Measurements from ENCODE around the gene GOLGA6L10.
"Not testable (repeated sequence)": the region's sequence is repeated elsewhere in the genome, so short reads cannot be mapped to it uniquely, and the experiment has no call there.

GOLGA6L10 gene

DNA sequence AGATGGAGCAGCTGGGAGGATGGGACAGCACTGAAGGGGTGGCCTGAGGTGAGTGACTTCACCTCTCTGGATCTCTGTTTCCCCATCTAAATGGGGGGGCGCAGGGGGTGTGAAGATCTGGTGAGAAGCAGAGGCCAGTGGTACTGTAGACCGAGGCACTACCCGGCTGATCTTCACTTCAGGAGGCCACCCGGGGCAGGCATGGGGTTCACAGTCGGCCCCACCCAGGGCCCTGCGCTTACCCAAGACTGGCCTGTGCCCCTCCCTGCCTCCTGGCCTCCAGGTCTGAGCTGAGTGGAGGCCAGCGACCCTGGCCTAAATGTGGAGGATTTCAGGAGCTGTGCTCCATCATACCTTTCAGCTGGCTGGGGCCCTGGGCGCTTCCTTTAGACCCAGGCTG, 31.0 kb downstream of the GOLGA6L10 start:
- DNase-seq (ENCODE audit: low read depth), result not testable (repeated sequence)

DNA sequence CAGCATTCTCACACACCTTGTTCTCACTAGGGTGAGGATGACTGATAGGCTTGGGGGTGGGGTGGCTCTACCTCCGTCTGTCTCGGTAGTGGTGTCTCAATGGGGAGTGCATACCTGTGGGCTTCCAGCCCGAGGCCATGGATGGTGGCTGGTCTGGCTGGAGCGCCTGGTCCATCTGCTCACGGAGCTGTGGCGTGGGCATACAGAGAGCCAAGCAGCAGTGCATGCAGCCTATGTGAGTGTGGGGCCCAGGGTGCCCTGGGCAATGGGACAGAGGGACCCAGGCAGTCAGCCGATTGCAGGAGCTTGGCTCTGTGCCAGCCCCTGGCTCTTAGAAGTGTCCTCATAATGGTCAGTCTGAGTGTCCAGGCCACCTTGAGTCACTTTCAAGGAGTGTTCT, 31.8 kb downstream of the GOLGA6L10 start:
- DNase-seq (ENCODE audit: low read depth), result not testable (repeated sequence)

- no peak for DNase-seq (ENCODE audit: low read depth)
Measured at GRCh38 chr15:82317091-82317489, 32.2 kb downstream of the GOLGA6L10 start.

- not testable (repeated sequence) for DNase-seq (ENCODE audit: low read depth)
Measured at GRCh38 chr15:82316247-82317090, 32.8 kb downstream of the GOLGA6L10 start.

- DNase-seq (ENCODE audit: low read depth), result no peak
Measured at GRCh38 chr15:82315519-82316246, 33.6 kb downstream of the GOLGA6L10 start.

DNA sequence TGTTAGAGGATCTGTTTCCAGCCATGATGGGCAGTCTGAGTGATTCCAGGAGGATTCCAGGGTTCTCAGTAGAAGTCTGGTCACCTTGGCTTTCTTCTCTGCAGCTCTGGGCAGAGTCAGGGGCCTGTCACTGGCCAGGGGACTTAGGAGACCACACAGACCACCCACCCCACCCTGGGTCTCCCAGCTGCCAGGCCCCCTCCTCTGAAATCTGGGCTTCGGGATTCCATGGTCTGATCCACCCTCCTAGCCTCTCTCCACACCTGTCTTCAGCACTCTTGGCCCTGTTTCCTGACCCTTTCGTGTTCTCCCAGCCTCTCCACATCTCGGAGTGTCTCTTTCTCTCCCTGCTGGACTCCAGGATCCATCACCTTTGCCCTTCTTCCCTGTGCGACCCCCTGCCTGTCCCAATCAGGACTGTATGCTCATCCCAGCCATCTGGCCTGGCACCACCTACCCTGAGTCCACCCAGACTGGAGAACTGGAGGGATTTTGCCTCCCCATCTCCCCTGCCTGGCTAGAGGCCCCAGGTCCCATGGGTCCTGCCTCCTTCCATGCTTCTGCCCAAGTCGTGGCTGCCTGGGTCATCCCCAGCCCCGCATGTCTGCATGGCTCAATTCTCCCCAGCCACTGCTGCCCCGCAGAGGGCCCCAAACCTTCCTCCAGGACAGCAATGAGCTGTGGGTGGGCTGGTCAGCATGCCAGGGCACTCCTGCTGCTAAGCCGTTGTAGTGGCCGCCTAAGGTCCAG, 34.3 kb downstream of the GOLGA6L10 start:
- no peak for DNase-seq (ENCODE audit: low read depth)

DNA sequence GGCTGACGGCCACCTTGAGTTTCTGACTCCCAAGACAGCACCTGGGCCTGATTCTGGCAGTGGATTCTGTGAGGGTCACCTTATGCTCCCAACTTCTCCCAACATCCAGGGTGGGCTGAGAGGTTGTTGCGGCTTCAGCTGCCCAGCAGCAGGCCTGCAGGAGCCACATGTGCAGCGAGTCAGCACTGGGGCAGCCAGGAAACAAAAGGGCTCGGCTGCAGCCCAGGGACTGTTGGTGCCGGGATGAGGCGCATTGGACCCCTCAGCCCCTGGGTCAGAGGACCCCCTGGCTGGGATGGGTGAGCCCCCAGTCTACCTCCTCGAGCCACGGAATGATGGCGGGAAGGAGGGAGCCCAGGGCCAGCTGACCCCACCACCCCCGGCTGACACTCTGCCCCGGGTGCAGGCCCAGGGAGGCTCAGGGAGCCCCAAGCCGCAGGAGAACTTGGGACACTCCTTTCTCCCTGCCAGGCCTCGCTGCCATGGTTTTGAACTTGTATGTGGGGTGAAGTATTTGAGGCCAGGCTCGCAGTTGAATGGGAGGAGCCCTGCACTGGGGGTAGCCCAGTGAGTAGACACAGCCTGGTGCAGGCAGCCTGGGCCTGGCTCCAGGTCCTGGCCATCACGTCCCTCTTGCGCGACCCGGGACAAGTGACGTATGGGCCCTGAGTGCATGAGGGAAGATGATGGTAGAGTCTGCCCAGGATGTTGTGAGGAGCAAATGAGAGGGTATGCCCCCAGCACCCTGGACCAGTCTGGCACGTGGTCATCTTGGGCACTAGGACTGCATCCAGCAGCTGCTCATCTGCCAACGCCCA, 35.1 kb downstream of the GOLGA6L10 start:
- DNase-seq (ENCODE audit: low read depth), result not testable (repeated sequence)

DNA sequence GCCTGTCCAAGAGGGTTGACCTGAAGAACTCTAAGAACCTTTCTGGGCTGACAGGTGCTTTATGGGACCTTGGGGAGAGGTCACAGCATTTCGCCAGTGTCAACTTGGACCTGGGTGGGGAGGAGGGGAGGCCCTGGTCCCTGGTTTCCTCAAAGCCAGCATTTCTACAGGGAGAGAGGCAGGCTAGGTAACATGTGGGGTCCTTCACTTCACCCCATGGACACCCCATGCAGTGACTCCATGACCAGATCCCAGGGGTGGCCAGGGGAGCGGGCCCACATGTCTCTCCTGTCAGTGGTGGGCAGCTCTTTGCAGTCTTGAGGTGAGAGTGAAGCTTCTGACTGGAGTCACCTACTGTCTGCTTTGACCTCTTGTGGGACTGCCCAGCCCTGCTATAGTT, 35.8 kb downstream of the GOLGA6L10 start:
- DNase-seq (ENCODE audit: low read depth), result no peak

DNA sequence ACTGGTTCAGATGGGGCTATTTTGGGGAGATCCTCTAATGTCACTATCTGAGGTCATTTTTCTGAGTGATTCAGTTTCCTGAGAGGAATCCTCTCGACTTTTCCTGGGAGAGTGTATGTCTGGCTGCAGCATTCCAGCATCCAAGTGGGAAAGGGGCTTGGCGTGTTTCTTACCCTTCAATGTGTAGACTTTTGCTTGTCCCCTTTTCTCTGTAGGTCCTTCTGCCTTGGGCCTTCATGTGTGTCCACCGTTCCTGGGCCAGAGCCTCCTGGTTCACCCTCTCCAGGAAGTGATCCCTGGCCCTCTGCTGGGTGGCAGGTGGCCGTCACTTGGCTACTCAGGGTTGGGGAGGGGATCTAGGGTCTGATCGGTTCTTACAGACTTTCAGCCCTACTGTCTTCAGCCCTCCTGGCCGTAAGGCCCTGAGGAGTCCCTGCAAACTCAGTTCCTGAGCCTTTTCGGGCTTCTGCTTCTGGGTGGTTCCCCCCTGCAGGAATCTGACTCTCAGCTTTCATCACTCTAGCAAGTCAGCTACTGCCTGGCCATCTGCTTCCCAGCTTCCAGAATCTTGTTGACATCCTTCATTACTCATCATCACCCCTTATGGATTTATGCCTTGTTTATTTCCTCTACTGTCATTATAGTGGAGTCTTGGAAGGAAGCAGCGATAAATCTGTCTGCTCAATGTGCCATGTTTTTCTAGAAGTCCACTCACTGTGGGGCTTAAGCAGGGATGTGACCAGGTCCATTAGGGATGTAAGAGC, 36.5 kb downstream of the GOLGA6L10 start:
- DNase-seq (ENCODE audit: low read depth), result no peak

GRCh38 chr15:82311321-82311720, 38.0 kb downstream of the GOLGA6L10 start:
- DNase-seq (ENCODE audit: low read depth), result not testable (repeated sequence)

GRCh38 chr15:82309802-82310201, 39.5 kb downstream of the GOLGA6L10 start:
- no peak for DNase-seq (ENCODE audit: low read depth)

DNA sequence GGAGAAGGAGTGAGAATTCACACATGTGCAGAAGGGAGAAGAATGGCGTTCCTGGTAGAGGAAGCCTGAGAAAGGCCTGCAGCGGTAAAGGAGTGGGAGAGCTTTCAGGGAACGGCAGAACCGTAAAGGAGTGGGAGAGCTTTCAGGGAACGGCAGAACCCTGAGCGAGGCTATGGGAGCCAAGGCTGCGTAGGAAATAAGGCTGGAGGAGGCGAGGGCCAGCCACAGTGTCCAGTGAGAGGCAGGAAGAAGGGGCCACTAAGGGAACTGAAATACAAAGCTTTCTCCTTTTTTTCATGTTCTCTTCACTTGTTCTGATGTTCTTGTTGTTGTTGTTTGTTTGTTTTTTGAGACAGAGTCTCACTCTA, 41.6 kb downstream of the GOLGA6L10 start:
- DNase-seq (ENCODE audit: low read depth), result no peak

GRCh38 chr15:82306791-82307713, 42.2 kb downstream of the GOLGA6L10 start:
- DNase-seq (ENCODE audit: low read depth), result no peak

DNA sequence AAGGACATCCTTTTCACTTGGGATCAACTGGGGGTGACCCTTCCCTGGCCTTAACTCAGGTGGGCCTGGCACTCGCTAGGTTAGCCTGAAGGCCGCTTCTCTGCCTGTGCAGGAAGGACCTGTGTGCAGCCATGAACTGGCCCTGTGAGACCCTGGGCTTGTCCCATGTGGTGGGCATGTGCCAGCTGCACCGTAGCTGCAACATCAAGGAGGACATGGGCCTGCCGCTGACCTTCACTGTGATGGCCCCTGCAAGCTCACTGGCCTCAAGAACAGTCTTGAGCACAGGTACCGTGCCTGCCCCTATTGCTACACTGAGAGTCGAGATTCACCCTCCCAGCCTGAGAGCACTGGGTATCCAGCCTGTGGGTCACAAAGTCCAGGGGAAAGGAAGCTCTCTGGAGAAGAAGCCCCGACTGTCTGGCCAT, 43.6 kb downstream of the GOLGA6L10 start:
- DNase-seq (ENCODE audit: low read depth), result no peak

DNA sequence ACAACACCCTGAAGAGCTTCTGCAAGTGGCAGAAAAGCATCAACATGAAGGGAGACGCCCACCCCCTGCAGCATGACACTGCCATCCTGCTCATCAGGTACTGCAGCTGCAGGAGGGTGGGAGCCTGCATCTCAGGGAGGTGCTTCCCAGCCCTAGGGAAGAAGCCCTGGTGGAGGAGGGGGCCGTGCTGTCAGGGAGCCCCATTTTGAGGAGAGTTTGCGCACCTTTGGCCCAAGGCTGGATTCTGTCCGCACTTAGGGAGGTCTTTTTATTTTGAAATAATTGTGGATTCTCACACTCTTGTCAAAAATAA, 44.5 kb downstream of the GOLGA6L10 start:
- DNase-seq (ENCODE audit: low read depth), result no peak

GRCh38 chr15:82303956-82304777, 45.1 kb downstream of the GOLGA6L10 start:
- DNase-seq (ENCODE audit: low read depth), result no peak

DNA sequence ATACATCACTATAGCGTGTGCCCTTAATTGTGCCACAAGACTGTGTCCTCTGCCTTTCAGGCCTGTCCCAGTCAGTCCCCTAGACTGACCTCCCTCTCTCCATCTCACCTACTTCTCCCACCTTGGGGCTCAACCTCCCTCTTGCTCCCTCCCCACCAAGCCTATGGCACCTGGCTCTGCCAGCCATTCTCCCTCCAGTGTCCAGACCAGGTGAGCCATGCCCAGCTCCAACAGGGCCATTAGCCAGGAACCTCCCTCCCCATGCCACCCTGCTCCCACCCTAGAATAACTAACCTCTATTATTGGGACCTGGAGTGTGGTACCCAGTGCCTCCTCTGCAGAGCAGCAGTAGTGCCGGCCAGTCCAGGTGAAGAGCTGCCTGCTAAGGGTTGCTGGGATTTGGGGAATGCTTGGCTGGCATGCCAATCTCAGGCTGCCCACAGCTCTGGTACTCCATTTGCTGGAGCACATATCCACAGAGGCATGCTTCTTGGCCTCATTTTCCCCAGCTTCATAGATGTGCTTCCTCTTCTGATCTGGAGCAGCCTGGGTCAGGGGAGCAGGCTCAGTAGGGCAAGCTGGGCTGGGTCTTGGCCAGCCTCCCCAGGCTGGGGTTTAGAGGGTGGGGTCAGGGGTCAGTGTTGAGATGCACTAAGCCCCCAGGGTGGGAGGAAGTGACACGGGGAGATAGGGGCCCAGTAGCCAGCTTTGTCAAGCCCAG, 47.8 kb downstream of the GOLGA6L10 start:
- no peak for DNase-seq (ENCODE audit: low read depth)

GRCh38 chr15:82300883-82301282, 48.4 kb downstream of the GOLGA6L10 start:
- DNase-seq (ENCODE audit: low read depth), result no peak

All from activated T-helper 1 cell treated with Interleukin-2 at 50 U/mL for 16 hours (primary cell).